ENCODE measurements around the gene PSMG3. TPM values are rescaled to one million over a fixed set of nuclear protein-coding genes. Genes with fewer than 3 reads are reported as not detected.

Gene PSMG3
- total RNA-seq: 29.7 TPM
- 66.6 TPM for polyA plus RNA-seq (ENCODE audit: insufficient read depth, low read depth, low replicate concordance)
- long read RNA-seq, donor 1, transcript PSMG3-202 (2 exons, 1,391 nt): major isoform, 25 of 29 reads
- long read RNA-seq, donor 1, partial matches to known transcripts: 0 of 29 reads
- long read RNA-seq, donor 1, other reads (novel, unspliced or antisense): 0 of 29 reads
- long read RNA-seq, donor 2, transcript PSMG3-202 (2 exons, 1,391 nt): major isoform, 28 of 35 reads
- long read RNA-seq, donor 2, transcript PSMG3-203 (3 exons, 774 nt): minor isoform, 6 of 35 reads
- long read RNA-seq, donor 2, partial matches to known transcripts: 0 of 35 reads
- long read RNA-seq, donor 2, other reads (novel, unspliced or antisense): 0 of 35 reads
- long read RNA-seq, donor 3, transcript PSMG3-202 (2 exons, 1,391 nt): major isoform, 50 of 54 reads
- long read RNA-seq, donor 3, partial matches to known transcripts: 0 of 54 reads
- long read RNA-seq, donor 3, other reads (novel, unspliced or antisense): 0 of 54 reads
- long read RNA-seq, donor 4, transcript PSMG3-202 (2 exons, 1,391 nt): major isoform, 37 of 38 reads
- long read RNA-seq, donor 4, partial matches to known transcripts: 0 of 38 reads
- long read RNA-seq, donor 4, other reads (novel, unspliced or antisense): 0 of 38 reads
- long read RNA-seq, donor 5, partial matches to known transcripts: 0 of 1 reads
- long read RNA-seq, donor 5, other reads (novel, unspliced or antisense): 0 of 1 reads
- long read RNA-seq, donor 6, transcript PSMG3-202 (2 exons, 1,391 nt): major isoform, 25 of 39 reads
- long read RNA-seq, donor 6, transcript PSMG3-203 (3 exons, 774 nt): minor isoform, 14 of 39 reads
- long read RNA-seq, donor 6, partial matches to known transcripts: 0 of 39 reads
- long read RNA-seq, donor 6, other reads (novel, unspliced or antisense): 0 of 39 reads
- long read RNA-seq, donor 7, transcript PSMG3-202 (2 exons, 1,391 nt): major isoform, 10 of 49 reads
- long read RNA-seq, donor 7, partial matches to known transcripts: 0 of 49 reads
- long read RNA-seq, donor 7, other reads (novel, unspliced or antisense): 35 of 49 reads
- long read RNA-seq, donor 8, transcript PSMG3-202 (2 exons, 1,391 nt): major isoform, 20 of 31 reads
- long read RNA-seq, donor 8, transcript PSMG3-203 (3 exons, 774 nt): minor isoform, 11 of 31 reads
- long read RNA-seq, donor 8, partial matches to known transcripts: 0 of 31 reads
- long read RNA-seq, donor 8, other reads (novel, unspliced or antisense): 0 of 31 reads
- long read RNA-seq, donor 9, transcript PSMG3-202 (2 exons, 1,391 nt): major isoform, 12 of 18 reads
- long read RNA-seq, donor 9, transcript PSMG3-203 (3 exons, 774 nt): minor isoform, 6 of 18 reads
- long read RNA-seq, donor 9, partial matches to known transcripts: 0 of 18 reads
- long read RNA-seq, donor 9, other reads (novel, unspliced or antisense): 0 of 18 reads
- long read RNA-seq, donor 10, transcript PSMG3-202 (2 exons, 1,391 nt): major isoform, 40 of 46 reads
- long read RNA-seq, donor 10, transcript PSMG3-203 (3 exons, 774 nt): minor isoform, 6 of 46 reads
- long read RNA-seq, donor 10, partial matches to known transcripts: 0 of 46 reads
- long read RNA-seq, donor 10, other reads (novel, unspliced or antisense): 0 of 46 reads

- Histone ChIP-seq H3K4me3 (ENCODE audit: low read length in 3 of 3) (peak within 1 kb of the TSS; percentile 71 to 88 (median 85)), H3K27me3 (ENCODE audit: control insufficient read depth, insufficient read depth, low read length) (no peaks in the 10 kb centered on the region), H3K36me3 (ENCODE audit: control insufficient read depth in 2 of 3, insufficient read depth in 3 of 3, low read length in 3 of 3) (no peaks in the 10 kb centered on the region), H3K9me3 (ENCODE audit: control insufficient read depth in 2 of 3, insufficient read depth in 1 of 3, low read length in 3 of 3) (no peaks in the 10 kb centered on the region), H3K9ac (ENCODE audit: low read length in 3 of 3) (peak within 1 kb of the TSS; percentile 65 to 90 (median 87)), H3K4me1 (ENCODE audit: control insufficient read depth in 2 of 3, insufficient read depth in 2 of 3, low read depth in 1 of 3, low read length in 3 of 3) (peaks cover 0 to 20% (median 16%) of the 10 kb centered on the region in 3 donors), H3K27ac (ENCODE audit: low read depth in 2 of 2, low read length in 2 of 2) (peak within 1 kb of the TSS; percentile 87 to 88)
- intact Hi-C loops (cut with DNase I): no loop called here
- peak; percentile 4 for TF ChIP-seq CTCF (IDR thresholded peaks at IDR 0.05; ENCODE audit: borderline replicate concordance, extremely low read depth, insufficient read depth)
- DNase-seq (peak; percentile 89 to 98 (median 94)), FAIRE-seq (no peak)
These were observed at the start of gene PSMG3 for GRCh38 chr7:1569833-1570632. Gene PSMG3, minus strand, starts transcription at chr7:1570032. Its CDS starts 693 bp downstream, at chr7:1569339.

GRCh38 chr7:1618475-1618874, 48.6 kb upstream of the PSMG3 start:
- peaks cover 0 to 3% (median 0%) of the 10 kb centered on the region in 3 donors for H3K9me3 ChIP-seq (ENCODE audit: control insufficient read depth in 2 of 3, insufficient read depth in 1 of 3, low read length in 3 of 3)
- H3K9ac ChIP-seq (ENCODE audit: low read length in 3 of 3): no peak overlapping the region
- FAIRE-seq (no peak), DNase-seq (peak in 1 of 5 donors; percentile 8)
- peak overlapping the region in 1 of 3 donors; percentile 16 for H3K4me3 ChIP-seq (ENCODE audit: low read length in 3 of 3)
- H3K4me1 ChIP-seq (ENCODE audit: control insufficient read depth in 2 of 3, insufficient read depth in 2 of 3, low read depth in 1 of 3, low read length in 3 of 3): no peaks in the 10 kb centered on the region
- no peaks in the 10 kb centered on the region for H3K36me3 ChIP-seq (ENCODE audit: control insufficient read depth in 2 of 3, insufficient read depth in 3 of 3, low read length in 3 of 3)
- TF ChIP-seq CTCF (IDR thresholded peaks at IDR 0.05; ENCODE audit: borderline replicate concordance, extremely low read depth, insufficient read depth): no peak
- intact Hi-C loops (cut with DNase I): no loop called here
- no peak overlapping the region for H3K27ac ChIP-seq (ENCODE audit: low read depth in 2 of 2, low read length in 2 of 2)
- H3K27me3 ChIP-seq (ENCODE audit: control insufficient read depth, insufficient read depth, low read length): no peaks in the 10 kb centered on the region

Measured in kidney (tissue), 22 donors.